ENCODE measurements around the gene FARS2.
"Not testable (repeated sequence)": the region's sequence is repeated elsewhere in the genome, so short reads cannot be mapped to it uniquely, and the experiment has no call there.

Gene FARS2

DNA sequence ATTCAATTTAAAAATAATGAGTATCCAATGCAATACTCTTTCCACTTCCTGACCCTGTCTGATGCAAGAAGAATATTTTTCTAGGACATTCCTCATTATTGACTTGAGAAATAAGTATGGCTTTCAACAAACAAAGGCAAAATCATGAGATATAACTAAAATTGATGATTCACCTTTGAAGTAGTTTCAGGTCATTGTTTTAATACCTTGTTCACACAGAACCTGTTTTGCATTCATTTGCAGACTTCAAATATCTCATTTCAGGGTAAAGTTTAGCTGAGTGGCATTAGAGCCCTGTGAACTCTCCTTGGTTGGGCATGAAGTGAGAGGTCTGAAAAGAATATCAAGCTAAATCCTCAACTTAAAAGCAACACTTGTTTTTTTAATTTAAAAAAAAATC is 436.2 kb downstream of the FARS2 start:
- DNase-seq (ENCODE audit: low read depth) = no peak

DNA sequence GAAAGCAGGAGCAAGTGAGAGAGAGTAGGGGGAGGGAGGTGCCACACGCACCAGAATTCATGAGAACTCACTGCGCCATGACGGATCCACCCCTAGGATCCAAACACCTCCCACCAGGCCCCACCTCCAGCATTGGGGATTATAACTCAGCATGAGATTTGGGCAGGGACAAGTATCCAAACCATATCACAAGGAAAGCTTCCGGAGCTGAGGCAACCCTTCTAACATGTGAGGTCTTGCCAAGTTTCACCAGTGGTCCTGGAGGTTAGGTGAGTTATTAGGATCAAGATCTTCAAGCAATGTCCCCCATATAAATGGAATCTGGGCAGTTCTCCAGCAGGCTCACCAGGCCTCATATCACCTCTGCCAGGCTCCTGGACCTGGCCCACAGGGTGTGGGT is 437.0 kb downstream of the FARS2 start:
- DNase-seq (ENCODE audit: low read depth) = no peak

DNA sequence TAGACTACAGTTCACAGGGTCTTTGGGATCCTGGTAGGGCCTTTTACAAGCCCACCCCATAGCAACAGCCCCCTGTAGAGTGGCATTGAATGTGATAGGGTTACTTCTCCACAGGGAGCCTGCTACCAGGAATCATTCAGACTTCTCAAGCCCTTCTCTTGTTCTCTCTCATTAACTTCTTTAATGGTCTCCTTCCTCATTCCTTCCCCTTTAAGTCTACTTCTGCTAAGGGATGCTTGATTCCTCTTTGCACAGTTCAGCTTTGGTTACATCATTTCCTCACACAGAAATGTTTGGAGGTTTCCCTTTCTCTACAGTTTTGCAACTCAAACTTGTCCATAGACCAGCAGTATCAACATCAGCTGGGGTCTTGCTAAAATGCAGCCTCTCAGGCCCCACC is 437.8 kb downstream of the FARS2 start:
- not testable (repeated sequence) for DNase-seq (ENCODE audit: low read depth)

DNA sequence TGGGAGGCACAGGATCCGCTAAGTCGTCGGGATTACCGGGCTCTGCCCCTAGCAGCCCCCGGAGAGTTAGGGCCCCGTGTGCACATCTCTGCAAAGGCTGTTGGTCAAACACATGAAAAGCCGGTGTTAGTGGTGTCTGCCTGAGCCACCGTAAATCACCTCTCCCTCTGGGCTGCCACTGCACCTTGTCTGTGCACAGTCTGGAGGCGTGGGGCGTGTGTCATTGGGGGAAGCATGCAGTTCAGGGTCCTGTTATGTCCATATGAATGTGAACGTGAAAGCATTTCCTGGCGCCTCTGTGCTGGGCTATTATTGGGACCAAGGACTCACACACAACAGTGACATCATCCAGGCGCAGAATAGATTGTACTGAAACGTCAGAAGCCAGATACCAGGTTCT is 439.9 kb downstream of the FARS2 start:
- DNase-seq (ENCODE audit: low read depth) = no peak

DNA sequence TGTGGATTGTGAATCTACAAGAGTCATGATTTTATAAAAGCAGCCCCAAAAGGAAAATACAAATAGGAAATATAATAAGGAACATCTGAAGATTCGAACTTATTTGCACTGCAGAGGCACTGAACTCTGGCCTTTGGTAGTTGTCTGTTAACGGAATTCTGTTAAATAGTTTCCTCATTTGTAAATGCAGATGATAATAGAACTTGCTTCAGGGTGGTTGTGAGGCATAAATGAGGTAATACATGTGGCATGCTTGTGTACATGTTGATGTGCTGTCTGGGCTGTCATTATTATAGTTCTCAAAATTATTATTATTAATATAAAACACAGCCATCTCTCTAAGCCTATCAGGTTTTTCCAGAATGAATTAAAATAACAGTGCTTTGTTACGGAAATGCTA is 443.4 kb downstream of the FARS2 start:
- no peak for DNase-seq (ENCODE audit: low read depth)

DNA sequence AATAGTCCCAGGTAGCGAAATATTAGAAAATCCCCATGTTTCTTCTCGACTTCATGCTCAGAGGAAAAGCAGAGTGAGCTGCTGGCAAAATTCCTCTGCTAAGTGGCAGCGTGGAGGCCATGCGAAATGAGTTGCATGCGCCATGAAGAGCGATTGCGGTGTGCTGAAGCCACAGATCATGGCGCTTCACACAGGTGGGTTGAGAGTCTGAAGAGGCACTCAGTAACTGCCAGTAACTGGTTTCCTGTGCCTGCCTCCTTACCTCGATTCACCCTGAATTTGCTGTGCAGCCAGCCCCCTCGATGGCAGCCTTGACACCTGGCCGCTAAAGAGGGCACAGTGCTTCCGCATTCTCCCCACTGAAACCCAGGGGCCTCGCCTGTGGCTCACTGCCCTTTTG is 443.9 kb downstream of the FARS2 start:
- no peak for DNase-seq (ENCODE audit: low read depth)

DNA sequence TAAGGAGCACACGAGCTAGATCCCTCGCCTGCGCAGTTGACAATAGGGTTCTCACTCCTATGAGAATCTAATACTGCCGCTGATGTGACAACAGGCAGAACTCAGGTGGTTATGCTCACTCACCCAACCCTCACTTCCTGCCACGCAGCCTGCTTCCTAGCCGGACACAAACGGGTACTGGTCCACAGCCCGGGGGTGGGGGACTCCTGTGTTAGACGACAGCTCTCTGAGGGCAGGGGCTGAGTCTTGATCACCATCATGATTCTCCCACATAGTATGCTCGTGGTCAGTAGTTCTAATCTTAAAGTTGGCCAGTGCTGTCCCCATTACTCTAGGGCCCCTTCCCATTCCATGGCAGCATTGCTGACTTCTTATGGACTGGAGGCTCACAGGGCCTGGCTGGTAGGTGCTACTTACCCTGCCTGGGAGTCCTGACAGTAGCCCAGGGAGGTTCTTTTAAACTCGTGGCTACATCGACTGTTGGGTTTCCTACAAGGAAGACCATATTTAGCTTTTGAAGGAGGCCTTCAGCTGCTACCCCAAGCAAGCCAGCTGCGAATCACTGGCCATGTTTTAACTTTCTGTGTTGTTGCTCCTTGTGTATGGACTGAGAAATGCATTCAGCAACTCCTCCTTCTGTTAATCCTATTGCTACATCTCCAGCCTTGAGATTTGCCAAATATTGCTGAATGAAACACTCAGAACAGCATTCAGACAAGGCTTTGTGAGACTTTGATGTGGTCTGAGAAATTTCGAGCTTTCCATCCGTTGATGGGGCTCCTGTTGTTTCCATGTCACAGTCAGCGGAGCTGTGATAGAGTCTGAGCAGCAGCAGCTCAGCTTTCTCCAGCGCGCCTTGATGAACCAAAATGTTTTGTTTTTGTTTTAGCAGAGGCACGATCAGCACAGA is 445.1 kb downstream of the FARS2 start:
- no peak for DNase-seq (ENCODE audit: low read depth)

DNA sequence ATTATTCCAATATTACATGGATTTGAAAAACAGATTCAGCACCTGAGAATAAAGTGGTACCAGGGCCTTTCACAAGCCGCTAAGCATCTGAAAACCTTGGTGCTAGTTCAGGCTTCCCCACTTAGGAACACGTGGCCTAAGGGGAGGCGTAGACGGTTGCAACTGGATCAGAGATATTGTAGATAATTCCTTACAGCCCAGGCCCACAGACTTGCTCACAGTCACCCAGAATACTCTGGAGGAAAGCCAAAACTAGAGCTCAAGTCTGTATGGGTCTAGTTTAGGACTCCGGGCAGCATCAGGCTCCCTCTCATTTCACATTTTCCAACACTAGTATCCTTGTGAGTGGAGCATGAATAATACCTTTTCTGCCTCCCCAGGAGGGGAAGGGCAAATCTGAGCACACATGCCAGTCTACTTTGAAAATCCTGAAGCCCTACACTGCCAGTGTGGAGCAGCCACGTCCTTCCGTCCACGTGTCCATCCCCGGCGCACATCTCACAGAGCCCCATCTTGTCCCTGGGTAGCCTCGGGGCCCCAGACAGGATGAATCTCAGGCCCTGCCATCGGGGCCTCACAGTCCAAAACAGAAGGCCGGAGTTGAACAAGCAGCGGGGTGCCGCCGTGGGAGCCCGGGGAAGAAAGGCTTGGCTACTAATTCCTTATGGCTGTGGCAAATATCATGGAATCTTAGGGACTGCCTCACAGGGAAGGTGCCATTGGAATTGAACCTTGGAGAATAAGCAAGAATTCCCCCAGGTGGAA is 446.1 kb downstream of the FARS2 start:
- no peak for DNase-seq (ENCODE audit: low read depth)

DNA sequence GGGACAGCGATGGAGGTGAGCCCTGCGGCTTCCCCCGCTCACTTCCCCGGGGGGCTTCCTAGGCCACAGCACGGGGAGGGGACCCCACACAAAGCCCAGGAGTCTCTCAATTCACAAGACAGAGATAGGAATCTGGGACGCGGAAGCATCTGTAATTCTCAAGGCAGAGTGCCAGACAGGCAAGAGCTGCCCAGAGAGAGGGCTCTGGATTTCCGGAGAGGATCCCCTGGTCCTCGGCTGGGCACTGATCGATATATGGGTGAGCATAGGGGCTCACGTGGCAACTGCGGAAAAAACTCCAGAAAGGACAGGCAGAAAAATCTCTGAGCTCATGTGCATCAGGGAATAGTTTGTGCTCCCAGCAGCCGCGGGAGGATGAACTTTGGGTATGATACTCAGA is 449.2 kb downstream of the FARS2 start:
- no peak for DNase-seq (ENCODE audit: low read depth)

DNA sequence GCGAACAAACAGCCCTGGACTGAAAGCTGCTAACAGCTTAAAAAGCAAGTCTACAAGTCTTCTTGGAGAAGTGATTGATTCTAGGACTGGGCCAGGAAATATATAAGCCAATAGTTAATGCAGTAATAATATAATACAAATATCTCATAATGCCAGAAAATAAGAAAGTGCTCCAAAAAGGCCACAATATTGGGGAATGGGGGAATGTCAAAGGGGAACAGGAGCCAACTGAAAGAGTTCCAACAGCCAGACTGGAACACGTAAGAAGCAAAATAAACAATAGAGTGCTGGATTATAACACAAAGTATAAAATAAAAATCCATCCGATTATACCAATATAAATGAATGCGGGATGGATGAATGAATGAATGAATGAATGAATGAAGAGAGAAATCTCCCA is 449.6 kb downstream of the FARS2 start:
- no peak for DNase-seq (ENCODE audit: low read depth)

DNA sequence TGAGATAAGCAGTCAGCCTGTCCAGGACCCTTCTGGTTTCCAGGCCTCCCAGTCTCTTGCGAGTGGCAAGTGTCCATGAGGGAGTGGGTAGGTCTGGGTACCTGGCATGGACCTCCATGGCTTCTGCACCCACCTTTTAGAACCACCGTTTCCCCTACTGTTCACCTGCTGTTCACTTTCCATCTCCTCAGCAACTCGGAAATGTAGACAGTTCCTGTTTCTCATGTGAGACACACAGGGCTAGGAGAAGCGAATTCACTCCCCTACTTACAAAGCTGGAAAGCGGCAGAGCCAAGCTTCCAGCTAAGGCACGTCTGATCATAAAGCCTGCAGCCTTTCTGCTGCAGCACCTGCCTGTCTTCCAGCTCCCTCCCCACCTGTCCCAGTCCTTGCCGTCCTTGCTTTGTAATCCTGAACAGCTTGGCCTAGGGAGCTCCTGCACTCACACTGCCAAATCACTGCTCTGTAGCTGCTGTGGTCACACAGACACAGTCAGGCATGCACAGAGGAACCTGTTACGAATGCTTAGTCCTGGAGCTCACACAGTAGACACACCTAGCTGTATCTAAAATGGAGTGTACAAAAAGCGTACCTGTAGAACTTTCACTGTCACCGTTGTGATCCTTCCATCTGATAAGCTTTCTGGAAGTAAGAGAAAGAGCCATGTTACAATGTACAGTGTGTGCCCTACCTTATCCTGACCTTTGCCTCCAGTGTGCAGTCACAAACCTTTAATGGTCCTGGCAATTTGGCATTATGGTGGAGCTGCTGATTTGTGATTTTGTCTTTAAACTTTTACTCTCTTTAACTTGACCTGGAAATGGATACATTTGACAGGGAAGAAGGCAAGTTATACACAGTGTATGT is 451.3 kb downstream of the FARS2 start:
- DNase-seq (ENCODE audit: low read depth) = no peak

DNA sequence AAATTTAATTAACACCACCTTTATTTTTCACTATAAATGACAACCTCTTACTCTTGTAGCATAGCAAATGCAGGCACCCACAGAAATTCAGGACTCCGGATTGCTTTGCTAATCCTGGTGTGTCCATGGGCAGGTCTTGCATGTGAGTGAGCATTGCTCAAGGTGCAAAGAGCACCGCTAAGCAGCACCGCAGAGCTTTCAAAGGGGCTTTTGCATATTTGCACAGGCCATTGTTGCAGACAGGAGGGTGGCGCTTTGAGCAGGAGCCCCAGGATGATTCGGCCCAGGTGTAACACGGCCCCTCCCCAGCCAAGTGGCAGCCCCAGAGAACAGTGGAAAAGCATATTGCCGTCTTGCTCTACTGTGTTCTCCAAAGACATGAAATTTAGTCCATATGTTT is 452.2 kb downstream of the FARS2 start:
- no peak for DNase-seq (ENCODE audit: low read depth)

DNA sequence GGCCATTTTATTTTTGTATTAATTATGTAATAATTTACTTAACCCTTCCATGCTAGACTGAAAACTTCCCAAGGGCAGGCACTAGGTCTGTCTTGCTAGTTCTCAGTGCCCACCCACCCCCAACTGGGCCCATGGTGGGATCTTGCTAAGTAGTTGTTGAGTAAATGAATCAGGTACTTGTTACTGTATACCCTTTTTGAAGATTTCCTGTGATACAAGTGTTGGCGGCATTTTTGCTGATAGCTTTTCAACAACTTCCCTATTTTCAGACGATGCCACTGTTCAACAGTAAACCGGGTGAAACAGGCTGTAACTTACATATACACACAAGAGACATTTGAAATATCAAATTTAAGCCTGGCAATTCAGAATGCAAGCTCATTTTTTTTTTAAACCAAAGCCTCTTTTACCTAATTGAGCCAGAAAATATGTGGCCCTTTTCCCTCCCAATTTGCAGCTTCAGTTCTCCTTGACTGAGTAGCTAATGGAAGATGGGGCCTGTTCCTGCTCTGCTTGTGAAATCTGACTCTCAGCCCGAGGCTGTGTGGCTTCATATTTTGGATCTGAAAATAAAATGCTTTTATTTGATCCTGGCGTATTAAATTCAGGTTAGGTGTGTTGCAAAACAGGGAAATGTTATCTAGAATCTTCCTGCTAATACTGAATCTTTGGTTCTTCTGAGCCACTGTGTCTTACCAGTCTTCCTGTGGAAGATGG is 457.1 kb downstream of the FARS2 start:
- DNase-seq (ENCODE audit: low read depth) = no peak

DNA sequence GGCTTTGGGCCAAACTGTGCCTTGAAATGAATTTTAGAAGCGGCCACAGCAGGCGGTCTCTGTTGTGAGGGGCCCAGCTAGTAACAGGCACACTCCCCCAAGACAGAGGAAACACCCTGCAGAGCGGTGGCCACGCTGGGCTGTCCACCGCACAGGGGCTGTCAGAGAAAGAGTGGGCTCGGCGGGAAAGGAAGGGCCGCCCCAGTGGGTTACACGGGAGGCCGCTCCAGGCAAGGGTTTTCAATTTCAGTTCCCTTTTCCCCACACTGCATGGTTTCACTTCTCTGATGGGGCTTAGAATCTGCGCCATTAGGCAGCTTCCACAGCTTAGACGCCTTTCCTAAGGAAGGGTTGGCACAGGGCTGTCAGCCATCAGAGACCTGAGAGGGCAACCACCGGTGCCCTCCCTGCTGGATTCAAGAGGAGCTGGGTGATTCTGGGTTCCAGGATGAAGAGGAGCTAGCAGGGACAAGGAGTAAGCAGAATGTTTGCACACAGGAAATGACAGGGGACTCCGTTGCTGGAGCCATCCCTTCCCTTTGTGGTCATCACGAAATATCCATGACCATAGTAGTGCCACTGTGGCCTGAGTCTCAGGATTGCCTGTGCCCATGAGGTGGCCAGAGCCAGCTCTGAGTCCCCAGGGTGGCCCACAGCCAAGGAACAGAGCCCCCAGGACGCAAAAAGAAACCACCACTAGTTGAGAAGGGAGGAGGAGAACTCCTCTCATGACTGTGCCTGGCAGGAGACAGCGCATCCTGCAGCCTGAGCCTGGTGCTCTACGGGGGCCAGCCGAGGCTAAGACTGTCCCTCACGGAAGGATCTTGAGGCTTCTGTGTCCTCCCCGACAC is 462.8 kb downstream of the FARS2 start:
- DNase-seq (ENCODE audit: low read depth) = no peak

DNA sequence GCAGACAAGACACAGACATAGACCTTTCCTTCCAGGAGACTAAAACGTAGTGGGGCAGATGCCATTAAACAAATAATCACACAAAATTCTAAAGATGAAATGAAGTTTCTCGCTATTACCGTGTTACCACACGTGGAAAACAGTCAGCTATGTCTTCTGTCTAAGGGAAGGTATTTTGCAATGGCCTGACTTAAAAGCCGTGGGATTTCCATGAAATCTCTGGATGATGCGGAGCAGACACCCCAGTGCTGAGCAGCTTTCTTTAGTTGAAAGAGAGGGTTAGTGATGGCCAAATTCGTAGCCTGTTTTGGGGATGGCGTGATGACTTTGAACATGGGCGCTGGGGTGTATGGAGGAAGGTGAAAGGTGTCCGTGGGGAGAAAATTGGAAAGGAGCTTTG is 463.6 kb downstream of the FARS2 start:
- no peak for DNase-seq (ENCODE audit: low read depth)

DNA sequence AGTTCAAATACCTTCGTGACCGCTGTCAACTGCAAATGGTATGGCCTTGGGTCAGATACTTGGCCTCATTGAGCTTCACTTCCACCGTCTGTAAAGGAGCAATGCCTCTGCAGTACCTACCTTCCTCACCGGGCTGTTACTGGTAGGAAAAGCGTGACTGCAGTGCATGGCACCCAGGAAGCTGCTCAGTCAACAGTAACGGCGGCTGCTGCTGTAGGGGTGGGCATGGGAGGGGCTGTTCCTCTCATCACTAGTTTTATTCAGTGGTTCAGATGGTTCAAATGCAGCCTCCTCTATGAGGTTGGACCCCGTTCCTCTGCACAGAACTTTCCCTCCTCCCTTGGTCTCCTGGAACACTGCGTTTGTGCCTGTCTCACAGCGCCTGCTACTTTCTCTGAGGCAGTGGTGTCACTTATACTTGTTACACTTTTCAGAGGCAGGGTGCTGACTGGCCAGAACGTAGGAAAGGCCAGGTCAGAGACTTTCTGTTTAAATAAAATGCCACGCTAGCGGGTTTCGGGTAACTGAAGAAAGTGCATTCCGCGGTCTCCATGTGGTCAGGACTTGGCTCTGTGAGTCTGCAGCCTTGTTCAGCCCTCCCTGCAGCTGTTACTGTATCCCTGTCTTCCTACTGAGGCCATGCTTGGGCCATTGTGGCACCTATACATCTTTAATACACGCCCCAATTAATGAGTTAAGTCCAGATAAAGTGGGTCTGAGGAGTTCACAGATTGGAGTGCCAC is 465.8 kb downstream of the FARS2 start:
- no peak for DNase-seq (ENCODE audit: low read depth)

DNA sequence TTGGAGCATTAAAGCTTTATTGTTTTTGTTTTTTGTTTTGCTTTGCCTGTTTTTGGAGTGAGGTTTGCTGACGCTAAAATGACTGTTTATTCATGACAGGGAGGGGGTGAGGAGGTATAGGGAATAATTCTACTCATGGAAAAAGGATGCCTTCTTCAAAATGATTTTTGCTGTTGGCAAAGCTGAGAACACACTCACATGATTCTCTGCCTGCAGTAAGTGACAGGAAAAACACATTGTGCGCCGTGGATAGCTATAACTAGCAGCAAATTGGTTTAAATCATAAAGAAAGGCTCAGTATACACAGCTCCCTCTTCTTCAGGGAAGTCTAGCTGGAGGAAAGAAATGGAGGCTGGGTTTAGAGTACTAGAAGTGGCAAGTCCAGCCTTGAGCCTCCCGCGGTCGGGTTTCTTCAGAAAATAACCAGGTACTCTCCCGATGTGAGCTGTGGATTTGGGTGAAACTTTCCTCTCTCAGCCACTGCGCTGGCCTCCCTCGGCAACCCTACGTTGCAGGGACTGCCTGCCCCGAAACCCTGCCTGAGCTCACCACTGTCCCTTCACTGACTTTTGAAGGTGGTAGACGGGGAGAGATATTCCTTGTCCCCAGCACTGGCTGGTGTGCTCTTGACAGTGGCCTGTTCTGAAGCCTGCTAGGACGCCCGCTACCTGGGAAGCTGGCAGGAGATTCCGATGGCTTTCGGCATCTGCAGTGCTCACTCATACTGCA is 467.2 kb downstream of the FARS2 start:
- no peak for DNase-seq (ENCODE audit: low read depth)

DNA sequence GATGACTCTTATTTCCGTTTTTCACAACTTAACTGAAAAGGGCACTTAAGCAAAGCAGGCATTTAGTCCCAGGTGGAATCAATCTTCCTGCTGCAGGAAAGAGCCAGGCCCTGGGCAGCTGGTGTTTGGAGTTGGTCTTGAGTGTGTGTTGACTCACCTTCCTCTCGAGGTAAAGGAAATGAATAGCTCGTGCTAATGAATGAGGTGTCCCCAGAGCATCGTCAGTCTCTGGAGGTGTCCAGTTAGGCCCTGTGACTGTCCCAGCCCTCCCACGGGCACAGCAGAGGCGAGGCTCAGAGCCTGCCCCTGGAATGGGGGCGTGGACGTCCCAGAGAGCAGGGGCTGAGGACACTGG is 467.7 kb downstream of the FARS2 start:
- DNase-seq (ENCODE audit: low read depth) = no peak

DNA sequence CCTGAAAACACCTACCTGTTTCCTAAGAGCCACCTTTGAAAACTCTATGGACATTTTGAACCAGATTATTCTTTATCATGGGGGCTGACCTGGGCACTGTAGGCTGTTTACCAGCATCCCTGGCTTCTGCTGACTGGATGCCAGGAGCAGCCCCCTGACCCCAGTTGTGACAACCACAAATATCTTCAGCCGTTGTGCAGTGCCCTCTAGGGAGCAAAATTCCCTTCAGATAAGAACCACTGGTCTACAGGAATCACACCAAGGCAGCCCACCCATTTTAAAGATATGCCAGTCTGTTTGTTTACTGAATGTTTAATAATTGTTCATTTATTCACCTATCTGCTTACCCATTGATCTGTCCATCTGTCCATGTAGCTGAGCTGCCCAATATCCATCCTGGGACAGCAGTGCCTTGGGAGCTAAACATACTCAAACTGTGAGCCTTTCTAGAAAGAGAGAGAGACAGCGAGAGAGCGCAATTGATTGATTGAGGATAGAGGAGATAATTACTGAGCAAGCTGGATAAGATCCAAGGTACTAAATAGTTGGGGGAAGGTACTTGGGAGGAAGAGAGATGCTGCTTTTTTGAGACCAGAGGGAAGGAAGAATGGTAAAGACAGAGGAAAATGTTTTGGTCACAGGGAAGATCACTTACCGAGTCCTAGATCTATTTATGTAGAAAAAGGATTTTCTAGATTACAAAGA is 468.7 kb downstream of the FARS2 start:
- no peak for DNase-seq (ENCODE audit: low read depth)
